Measurements from ENCODE around the gene TWIST2.

- no peak for TF ChIP-seq CTCF (conservative IDR thresholded peaks at IDR 0.05; ENCODE audit: low read length)
- no peak for TF ChIP-seq EZH2phosphoT487 (IDR thresholded peaks at IDR 0.05; ENCODE audit: borderline replicate concordance)
Observed at GRCh38 chr2:238831177-238831576, 16.7 kb upstream of the TWIST2 start.

Measured in Loucy (cell line).